ENCODE measurements around the gene ANO1.

DNA sequence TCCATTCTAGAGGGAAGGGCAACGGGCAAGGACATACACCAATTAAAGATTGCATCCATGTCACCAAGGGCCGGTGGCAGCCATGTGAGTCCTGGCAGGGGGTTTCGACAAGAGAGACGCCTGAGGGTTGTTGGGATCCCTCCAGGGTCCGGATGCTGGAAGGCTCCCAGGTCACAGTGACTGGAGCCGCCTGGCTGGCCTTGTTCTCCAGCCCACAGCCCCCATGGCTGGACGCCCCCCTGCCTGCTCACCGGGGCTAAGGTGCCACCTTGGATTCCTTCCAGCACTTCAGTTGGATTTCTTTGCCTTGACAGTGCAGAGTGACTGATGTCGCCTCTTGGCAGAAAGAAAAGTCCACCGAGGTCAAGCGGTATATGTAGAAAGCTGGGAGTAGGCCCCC lies 42.6 kb downstream of the ANO1 start:
- TF ChIP-seq, protein P1, sequence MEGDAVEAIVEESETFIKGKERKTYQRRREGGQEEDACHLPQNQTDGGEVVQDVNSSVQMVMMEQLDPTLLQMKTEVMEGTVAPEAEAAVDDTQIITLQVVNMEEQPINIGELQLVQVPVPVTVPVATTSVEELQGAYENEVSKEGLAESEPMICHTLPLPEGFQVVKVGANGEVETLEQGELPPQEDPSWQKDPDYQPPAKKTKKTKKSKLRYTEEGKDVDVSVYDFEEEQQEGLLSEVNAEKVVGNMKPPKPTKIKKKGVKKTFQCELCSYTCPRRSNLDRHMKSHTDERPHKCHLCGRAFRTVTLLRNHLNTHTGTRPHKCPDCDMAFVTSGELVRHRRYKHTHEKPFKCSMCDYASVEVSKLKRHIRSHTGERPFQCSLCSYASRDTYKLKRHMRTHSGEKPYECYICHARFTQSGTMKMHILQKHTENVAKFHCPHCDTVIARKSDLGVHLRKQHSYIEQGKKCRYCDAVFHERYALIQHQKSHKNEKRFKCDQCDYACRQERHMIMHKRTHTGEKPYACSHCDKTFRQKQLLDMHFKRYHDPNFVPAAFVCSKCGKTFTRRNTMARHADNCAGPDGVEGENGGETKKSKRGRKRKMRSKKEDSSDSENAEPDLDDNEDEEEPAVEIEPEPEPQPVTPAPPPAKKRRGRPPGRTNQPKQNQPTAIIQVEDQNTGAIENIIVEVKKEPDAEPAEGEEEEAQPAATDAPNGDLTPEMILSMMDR (IDR thresholded peaks at IDR 0.05): no peak
- no peak for TF ChIP-seq POLR2A (IDR thresholded peaks at IDR 0.05)
